ENCODE results near the gene METTL24.
"Not testable (repeated sequence)": the region's sequence is repeated elsewhere in the genome, so short reads cannot be mapped to it uniquely, and the experiment has no call there.

The METTL24 gene

GRCh38 chr6:110287462-110288341 is 70.4 kb downstream of the METTL24 start:
- TF ChIP-seq CTCF (conservative IDR thresholded peaks at IDR 0.05; ENCODE audit: low read depth, low read length) = no peak
- no peak overlapping the region for H3K4me3 ChIP-seq (ENCODE audit: low read length)
- DNase-seq (ENCODE audit: low read depth) = no peak

- DNase-seq (ENCODE audit: low read depth) = no peak
- no peak for TF ChIP-seq CTCF (conservative IDR thresholded peaks at IDR 0.05; ENCODE audit: low read depth, low read length)
- H3K4me3 ChIP-seq (ENCODE audit: low read length) = no peak overlapping the region
Observed at GRCh38 chr6:110285306-110286060, 72.7 kb downstream of the METTL24 start.

GRCh38 chr6:110284855-110285254 is 73.3 kb downstream of the METTL24 start:
- no peak for DNase-seq (ENCODE audit: low read depth)
- H3K4me3 ChIP-seq (ENCODE audit: low read length) = no peak overlapping the region
- no peak for TF ChIP-seq CTCF (conservative IDR thresholded peaks at IDR 0.05; ENCODE audit: low read depth, low read length)

GRCh38 chr6:110283657-110284056 is 74.5 kb downstream of the METTL24 start:
- TF ChIP-seq CTCF (conservative IDR thresholded peaks at IDR 0.05; ENCODE audit: low read depth, low read length) = no peak
- no peak overlapping the region for H3K4me3 ChIP-seq (ENCODE audit: low read length)
- no peak for DNase-seq (ENCODE audit: low read depth)

- H3K4me3 ChIP-seq (ENCODE audit: low read length) = no peak overlapping the region
- no peak for TF ChIP-seq CTCF (conservative IDR thresholded peaks at IDR 0.05; ENCODE audit: low read depth, low read length)
- no peak for DNase-seq (ENCODE audit: low read depth)
Observed at GRCh38 chr6:110282412-110282811, 75.7 kb downstream of the METTL24 start.

GRCh38 chr6:110277100-110277665 is 81.0 kb downstream of the METTL24 start:
- no peak for TF ChIP-seq CTCF (conservative IDR thresholded peaks at IDR 0.05; ENCODE audit: low read depth, low read length)
- DNase-seq (ENCODE audit: low read depth) = no peak

GRCh38 chr6:110272781-110273180 is 85.4 kb downstream of the METTL24 start:
- not testable (repeated sequence) for H3K4me3 ChIP-seq (ENCODE audit: low read length); DNase-seq (ENCODE audit: low read depth)

More at GRCh38 chr6:110277100-110277665, 81.0 kb downstream of the METTL24 start:
- no peak overlapping the region for H3K4me3 ChIP-seq (ENCODE audit: low read length)
